VCaP (cell line): ENCODE results near the gene MMP26.
A peak's percentile ranks its signal among the peaks of the same experiment; 100 is the strongest.
"Not testable (repeated sequence)": the region's sequence is repeated elsewhere in the genome, so short reads cannot be mapped to it uniquely, and the experiment has no call there.

Experiments used
- H3K27ac ChIP-seq: fragments of 450-650 bp; 2 replicates; pipeline ENCODE4 v1.5.1; 2017
- TF ChIP-seq, protein P1 (sequence below): fragments of 450-650 bp; conservative IDR thresholded peaks from 2 replicates; pipeline ENCODE4 v1.5.1; 2017; ENCODE audit warnings: mild to moderate bottlenecking, moderate library complexity

Gene MMP26

DNA sequence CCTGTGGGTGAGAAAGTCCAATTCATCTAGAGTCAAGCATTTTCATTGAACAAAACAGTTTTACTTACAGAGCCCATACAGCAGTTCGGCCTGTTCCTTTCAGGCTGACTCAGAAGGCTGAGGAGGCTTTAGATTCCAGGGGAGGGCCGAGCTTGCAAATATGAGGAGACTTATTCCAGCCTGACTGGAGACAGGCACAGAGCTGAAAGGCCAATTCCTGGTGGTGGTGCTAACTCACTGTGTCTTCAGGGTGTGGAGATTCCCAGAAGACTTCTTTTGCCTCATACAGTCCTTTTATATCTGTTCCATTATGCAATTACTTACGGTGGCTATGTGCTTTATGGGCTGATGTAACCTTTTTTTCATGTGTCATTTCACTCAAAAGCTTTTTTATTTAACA, 7.0 kb upstream of the MMP26 start, which contains the start of gene OR51E2:
Gene OR51E2, minus strand, starts transcription at position 269 of the 400 bp plus-strand sequence. CDS start 15,142 bp downstream, outside the sequence.
- TF ChIP-seq, protein P1, sequence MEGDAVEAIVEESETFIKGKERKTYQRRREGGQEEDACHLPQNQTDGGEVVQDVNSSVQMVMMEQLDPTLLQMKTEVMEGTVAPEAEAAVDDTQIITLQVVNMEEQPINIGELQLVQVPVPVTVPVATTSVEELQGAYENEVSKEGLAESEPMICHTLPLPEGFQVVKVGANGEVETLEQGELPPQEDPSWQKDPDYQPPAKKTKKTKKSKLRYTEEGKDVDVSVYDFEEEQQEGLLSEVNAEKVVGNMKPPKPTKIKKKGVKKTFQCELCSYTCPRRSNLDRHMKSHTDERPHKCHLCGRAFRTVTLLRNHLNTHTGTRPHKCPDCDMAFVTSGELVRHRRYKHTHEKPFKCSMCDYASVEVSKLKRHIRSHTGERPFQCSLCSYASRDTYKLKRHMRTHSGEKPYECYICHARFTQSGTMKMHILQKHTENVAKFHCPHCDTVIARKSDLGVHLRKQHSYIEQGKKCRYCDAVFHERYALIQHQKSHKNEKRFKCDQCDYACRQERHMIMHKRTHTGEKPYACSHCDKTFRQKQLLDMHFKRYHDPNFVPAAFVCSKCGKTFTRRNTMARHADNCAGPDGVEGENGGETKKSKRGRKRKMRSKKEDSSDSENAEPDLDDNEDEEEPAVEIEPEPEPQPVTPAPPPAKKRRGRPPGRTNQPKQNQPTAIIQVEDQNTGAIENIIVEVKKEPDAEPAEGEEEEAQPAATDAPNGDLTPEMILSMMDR: no peak
- no peak within 1 kb of the TSS for H3K27ac ChIP-seq

DNA sequence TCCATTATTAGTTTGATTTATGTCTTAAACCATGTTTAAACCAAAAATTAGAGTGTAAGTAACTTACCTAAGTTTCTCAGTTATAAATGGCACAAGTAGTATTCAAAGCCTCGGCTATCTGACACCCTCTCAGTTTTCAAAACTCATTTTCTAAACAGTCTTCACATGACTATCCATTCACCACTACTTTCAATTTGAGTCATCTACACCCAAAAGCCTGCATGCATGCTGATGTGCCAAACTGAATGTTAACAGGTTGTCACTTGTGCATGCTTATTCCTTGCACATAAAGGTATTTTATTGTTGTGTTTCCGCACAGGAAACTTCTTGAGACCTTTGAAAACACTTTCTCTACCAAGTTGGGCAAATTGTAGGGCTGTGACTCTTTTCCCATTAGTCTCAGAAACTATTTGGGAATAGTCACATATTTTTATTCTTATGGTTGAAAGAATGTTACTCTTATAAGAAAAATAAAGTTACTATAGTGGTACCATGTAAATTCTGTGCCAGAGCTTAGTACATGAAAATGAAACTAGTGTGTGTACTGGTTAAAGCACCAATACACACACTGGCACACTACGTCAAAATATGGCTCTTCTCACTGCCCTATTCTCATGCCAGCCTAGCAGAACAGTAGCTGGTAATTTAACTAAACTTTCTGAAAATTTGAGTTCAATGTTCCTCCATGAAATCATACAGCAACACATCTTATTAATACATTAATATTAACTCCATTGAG, 4.7 kb upstream of the MMP26 start:
- peak overlapping the region; percentile 31; the same call in 1 of the 2 replicates for H3K27ac ChIP-seq
- TF ChIP-seq, protein P1: no peak

DNA sequence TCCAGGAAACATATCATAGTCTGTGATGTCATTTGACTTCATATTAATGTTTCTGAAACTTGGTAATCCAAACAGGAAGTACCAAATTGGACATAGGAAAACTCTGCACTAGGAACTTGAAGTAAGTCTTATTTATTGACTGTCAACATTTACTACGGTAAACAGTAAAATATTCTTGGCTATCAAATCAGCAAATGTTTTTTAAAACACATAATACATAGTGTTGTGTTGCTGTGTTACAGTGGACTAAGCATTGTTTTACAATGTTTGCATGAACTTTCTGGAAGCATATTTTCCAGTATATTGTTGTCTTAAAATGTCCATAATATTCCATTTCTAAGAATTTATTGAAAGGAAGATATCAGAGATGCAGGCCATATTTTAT, 4.2 kb upstream of the MMP26 start:
- TF ChIP-seq, protein P1: no peak
- peak overlapping the region; percentile 31; the same call in 1 of the 2 replicates for H3K27ac ChIP-seq

DNA sequence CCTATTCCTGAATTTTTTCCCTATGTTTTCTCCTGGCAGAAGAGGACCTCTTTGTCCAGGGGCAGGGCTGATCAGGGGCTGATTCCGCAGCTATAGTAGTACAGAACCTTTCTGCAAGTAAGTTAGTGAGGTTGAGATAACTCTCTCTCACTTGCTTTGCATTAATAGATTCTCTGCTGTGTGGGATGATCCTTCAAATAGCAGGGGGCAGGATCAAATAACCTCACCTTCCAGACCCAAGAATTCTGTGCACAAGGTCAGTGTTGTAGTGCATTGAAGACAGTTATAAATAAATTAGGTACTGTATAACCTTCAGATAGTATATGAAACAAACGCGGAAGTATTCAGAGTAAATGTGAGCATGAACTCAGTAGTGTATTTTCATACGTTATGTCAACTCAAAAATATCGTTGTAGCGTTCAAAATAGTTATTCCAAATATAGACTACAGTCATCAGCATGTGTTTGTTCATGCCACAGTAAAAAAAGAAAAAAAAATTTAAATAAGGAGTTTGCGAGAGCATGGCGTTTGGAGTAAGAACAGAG, 278 bp downstream of the MMP26 start:
- TF ChIP-seq, protein P1: no peak
- peak overlapping the region; percentile 88 for H3K27ac ChIP-seq

DNA sequence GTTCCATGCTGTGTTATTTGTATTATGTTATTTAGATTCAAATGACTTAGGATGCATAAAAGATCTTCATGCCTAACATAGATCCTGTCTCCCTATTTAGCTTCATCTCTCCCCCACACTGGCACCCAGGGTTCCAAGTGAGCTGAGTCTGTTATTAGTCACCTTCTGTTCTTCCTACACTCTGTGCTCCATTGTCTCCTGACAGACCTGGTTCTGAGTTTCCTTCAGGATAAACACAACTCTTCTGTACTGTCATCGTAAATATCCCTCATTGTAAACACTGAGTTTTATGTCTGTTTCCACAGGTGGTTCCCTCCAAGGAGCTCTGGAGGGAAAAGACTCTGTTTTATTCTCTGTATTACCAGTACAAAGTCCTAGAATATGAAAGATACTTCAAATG, 8.7 kb downstream of the MMP26 start:
- H3K27ac ChIP-seq: peak overlapping the region; percentile 53
- TF ChIP-seq, protein P1: no peak

DNA sequence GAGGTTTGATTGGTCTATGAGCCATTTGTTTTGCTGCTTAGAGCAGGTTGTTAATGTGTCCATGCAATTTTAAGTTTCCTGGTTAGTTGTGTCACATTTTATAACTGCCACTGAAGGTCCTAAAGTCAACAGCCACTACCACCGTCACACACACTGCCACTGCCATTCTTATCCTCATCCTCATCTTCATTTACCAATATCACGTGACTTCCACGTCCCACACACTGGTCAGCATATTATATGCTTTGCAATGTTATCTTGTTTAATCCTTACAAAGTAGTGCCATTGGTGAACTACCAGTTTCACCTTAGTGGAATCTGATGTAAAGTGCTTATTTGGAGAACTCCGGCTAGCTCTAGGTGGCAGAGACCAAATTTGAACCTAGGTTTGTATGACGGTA, 9.7 kb downstream of the MMP26 start:
- H3K27ac ChIP-seq: no peak overlapping the region; the same call in 1 of the 2 replicates

DNA sequence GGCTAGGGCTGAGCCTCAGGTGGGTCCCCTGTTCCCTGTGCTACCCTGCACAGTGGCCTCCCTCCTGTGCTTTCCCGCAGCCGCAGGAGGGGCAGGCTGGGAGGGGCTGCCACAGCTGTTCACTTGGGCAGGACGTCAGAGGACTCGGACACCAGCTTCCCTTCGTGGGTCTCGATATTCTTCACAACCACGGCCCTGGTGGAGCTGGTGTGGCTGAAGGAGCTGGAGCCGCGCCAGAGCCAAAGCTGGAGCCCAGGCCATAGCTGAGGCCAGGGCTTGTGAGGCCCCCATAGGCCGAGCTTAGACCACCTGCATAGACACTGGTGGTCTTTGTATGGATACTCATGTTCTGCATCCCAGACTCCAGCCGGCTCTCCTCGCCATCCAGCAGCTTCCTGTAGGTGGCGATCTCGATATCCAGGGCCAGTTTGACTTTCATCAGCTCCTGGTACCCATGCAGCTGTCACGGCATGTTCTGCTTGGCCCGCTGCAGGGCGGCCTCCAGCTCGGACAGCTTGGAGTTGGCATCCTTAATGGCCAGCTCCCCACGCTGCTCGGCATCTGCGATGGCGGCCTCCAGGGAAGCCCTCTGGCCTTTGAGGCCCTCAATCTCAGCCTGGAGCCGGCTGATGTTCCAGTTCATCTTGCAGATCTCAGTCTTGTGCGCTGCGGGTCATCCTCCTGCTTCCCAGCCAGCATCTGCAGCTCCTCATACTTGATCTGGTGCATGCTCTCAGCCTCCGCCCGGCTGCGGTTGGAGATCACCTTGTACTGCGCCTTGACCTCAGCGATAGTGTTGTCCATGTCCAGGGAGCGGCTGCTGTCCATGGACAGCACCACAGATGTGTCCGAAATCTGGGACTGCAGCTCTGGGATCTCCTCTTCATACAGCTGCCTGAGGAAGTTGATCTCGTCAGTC, 18.3 kb downstream of the MMP26 start:
- not testable (repeated sequence) for H3K27ac ChIP-seq

More for the DNA sequence above, 9.7 kb downstream of the MMP26 start:
- TF ChIP-seq, protein P1: no peak
